GM23248 (cell line): ENCODE data around the gene CHD9.

Experiments
- EZH2 ChIP-seq: fragments of 200-600 bp; sonication (generic); IDR thresholded peaks from 2 replicates; pipeline ENCODE4 v1.6.1; 2018; ENCODE audit warnings: antibody characterized with exemption, mild to moderate bottlenecking; ENCODE audit not compliant: insufficient read depth, poor library complexity, severe bottlenecking
- EZH2phosphoT487 ChIP-seq: fragments of 200-600 bp; sonication (generic); IDR thresholded peaks from 2 replicates; pipeline ENCODE4 v1.6.1; 2018; ENCODE audit warnings: antibody characterized with exemption, moderate library complexity, mild to moderate bottlenecking, low read depth; ENCODE audit not compliant: insufficient read depth

- TF ChIP-seq EZH2phosphoT487 = no peak
- no peak for TF ChIP-seq EZH2
Observed at GRCh38 chr16:53091466-53092211, 36.8 kb downstream of the CHD9 start.
